NOMO-1 treated with DMSO at 0.1 percent for 48 hours (cell line): Measurements from ENCODE around the gene CCDC86.

Source experiments
- DNase-seq: peaks from one replicate; lab custom pipeline; 2025; ENCODE audit not compliant: unreplicated experiment; lab: John Stamatoyannopoulos, UW

Gene CCDC86

DNA sequence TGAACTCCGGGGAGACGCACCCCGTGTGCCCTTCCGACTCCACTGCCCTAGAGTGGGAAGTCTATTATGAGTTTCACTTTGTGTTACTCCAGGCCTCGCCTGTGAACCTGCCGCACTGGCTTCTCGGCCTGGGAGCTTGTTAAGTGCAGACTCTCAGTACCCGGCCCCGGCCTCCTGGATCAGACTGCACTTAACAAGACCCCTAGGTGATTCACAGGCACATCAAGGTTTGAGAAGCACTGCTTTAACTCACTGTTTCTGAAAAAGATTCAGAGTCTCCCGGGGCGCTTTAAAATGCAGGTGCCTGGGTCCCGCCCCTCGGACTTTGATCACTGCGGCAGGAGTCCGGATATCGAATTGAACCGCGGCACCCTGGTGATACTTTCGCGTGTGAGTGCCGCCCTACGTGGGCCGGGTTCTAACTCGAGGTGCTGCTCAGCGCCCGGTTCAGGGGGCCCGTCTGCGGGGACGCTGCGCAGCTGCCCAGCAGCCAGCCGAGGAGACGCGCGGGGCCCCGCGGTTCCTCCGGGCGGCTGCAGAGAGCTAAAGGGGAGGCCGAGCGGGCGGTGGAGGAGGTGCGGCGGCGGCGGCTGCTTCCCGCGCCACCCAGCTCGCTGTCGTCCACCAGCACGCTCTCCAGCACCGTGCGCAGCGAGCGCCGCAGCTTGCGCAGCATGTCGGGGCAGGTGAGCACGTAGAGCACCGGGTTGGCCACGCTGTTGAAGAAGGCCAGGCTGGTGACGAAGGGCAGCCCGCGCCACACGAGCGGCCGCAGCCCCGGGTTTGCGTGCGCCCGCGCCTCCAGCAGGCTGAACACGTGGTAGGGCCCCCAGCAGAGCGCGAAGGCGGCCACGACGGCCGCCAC, 10.4 kb downstream of the CCDC86 start:
- no peak for DNase-seq

DNA sequence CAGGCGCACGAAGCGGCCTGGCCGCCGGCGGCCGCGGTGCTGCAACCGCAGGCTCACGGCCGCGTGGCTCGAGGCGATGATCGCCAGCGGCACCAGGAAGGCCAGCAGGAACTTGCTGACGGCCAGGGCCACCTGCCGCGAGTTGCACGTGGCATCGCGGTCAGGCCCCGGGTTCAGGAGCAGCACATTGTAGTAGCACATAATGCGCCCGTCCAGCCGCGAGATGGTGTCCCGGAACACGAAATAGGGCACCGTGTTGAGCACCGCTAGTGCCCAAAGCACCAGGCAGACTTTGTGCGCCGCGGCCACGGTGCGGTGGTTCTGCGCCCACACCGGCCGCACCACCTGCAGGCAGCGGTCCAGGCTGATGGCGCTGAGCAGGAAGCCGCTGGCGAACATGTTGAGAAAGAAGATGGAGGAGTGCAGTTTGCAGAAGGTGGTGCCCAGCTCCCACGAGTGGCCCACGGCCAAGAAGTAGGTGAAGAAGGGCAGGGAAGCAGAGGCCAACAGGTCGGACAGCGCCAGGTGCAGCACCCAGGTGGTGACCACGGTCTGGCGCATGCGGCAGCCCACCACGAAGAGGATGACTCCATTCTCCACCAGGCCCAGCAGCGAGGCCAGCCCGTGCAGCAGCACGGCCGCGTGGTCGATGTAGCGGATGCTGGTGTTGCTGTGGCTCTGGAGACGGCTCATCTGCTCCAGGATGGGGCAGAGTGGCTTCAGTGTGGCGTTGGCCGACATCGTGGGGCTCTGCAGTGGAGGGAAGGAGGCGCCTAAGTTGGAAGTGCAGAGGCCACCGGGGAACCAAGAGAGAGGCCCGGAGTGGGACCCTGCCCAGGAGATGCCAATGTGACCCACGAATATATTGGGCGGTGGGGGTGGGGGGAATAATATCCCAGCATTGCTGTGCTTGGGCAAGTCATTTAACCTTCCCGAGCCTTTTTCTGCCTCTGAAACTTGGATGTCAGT, 11.4 kb downstream of the CCDC86 start:
- DNase-seq = no peak

DNA sequence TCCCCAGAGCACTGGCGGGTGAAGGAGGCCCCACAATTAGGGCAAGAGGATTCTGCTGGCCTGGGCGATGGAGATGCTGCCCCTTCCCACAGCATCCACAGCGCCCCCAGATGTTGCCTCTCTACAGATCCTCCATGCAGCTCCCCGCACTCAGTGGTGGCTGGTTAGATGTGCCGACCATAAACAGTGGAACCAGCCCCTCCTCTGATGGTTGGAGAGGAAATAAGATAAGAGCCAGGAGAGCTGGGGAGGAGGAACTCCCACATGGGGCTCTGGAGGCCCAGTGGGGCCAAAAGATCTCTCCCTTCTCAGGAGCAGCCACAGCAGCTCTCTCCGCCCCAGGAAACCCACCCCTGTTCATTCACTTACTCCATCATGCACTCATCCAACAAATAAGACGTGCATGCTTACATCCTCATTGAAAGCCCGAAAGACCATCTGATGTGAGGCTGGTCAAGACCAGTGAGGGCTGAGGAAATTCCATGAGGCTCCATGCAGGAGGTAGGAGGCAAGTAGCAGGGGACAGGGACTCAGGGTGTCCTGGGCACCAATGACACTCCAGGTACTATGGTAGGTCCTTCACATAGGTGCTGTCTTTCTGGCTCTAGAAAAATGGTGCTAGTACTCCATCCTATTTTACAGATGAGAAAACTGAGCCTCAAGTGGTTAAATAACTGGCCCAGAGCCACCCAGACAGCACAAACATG, 12.4 kb downstream of the CCDC86 start:
- DNase-seq = no peak

DNA sequence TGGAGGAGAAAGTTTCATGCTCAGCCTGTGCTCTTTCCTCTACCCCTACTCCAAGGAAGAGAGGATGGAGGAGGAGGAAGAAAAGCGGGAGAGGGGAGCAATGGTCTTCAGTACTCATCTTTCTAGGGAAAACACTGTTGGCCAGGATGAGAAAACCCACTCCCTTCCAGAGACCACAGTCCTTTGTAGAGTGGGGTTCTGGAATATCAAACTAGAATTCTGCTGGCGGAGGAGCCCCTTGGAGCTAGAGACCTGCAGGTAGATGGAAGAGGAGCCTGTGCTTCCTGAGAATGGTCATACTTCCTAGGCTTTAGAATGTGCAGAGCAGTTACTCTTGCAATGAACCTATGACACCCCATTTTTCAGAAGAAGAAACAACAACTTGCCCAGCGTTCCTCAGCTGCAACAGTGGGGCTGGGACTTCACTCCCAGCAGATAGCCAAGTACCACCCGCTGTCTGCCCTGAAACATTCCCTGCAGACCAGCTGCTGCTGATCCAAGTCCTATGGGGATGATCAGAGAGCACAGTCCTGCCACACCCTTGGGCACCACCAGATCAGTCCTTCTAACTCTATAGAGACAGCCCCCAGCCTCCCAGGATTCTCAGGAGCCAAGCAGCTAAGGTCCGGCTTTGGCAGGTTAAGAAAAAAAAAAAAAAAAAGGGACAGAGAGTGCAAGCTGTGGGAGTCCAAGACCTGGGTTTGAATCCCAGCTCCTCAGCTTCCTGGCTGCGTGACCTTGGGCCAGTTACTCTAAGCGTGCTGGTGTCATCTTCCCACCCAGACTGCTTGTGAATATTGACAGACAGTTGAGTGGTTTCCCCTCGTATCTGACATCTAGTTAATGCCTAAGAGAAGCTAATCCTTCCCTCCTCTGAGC, 13.2 kb downstream of the CCDC86 start:
- DNase-seq = no peak

DNA sequence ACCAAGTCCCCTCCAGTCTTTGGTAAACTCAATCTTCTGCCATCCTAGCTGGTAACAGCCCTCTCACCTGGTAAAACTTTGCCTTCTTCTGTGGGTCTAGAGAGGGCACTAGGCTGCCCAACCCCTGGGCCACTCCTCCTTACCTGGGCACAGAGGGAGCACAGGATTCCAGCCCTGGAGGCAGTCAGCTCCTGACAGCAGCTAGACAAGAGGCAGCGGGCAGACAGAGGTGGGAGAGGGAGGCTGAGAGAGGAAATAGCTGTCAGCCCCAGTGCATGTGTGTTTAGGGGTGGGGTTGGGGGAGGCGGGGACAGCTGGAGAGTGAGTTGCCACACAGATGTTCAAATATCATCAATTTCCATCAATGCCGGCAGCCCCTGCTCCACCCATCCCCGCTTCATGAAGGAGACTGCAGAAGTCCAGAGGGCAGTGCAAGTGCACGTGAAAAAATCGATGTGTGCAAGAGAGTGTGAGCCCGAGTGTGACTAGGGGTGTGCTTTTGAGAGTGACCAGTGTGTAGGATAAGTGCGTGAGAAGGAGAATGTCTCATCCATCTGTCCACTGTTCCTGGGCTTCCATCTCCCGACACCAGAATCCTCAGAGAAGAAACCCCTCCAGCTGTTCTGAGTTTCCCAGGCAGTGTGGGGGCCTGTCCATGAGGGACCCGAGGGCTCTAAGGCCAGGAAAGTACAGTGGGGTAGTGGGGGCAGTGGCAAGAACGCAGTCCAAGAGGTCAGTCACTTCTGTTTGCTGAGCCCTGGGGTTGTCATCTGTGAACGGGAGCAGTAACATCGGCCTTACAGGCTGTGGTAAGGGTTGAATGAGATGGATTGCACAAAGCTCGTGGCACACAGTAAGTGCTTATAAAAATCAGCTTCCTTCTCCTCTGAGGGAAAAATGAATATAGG, 14.1 kb downstream of the CCDC86 start, which contains the start of gene PTGDR2:
PTGDR2 (minus strand) TSS at position 225 of the 908 bp plus-strand sequence. CDS start 2,228 bp downstream, outside the sequence.
- no peak for DNase-seq

DNA sequence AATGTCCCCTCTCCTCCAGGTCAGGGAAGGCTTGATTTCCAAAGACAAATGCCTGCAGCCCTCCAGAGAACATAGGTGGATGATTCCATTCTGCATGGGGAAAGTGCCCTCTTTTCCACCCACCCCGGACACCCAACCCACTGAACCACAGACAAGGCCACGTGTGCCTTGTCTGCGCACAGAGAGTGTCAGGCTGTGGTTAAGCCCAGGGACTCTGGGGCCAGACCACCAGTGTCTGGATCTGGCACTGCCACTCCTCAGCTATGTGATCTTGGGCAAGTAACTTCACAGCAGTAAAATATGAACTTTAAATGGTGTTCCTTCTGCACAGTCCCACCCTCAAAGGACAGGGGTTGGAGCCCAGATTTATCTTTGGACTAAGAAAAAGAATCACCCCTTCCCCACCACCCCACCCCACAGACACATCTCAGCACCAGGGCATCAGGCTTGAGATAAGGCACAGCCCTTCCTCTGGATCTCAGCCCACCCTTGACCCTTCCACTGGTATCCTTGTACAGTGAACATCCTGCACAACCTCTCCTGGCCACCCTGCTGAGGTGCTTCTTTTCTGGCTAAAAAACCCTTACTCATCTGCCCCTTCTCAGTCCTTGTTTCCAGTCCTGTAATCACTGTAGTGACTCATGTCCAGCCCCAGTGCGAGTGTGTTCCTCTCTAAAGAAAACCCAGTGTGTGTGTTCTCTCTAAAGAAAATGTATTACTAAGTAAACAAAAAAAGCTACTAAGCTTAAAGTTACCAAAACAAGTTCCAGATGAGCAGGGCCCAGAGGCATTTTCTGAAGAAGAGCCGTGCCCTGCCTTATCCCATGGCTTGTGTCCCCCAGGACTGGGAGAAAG, 15.7 kb downstream of the CCDC86 start:
- no peak for DNase-seq

DNA sequence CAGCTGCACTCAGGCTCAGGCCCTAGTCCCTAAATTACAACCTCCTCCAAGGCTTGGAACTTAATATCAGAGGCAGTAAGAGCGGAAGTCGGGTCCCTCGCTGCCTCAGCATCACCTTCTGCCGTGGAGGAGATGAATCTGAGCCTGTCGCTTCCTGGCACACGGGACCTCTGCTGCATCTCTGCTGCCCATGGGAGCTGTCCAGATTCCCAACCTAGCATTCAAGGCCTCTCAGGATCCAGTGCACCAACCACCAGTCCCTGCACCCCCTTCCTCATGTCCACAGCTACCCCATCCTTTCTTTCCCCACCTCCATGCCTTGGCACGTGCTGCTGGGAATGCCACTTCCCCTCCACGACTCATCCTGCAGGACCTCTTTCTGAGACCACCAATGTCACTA, 16.3 kb downstream of the CCDC86 start:
- no peak for DNase-seq

DNA sequence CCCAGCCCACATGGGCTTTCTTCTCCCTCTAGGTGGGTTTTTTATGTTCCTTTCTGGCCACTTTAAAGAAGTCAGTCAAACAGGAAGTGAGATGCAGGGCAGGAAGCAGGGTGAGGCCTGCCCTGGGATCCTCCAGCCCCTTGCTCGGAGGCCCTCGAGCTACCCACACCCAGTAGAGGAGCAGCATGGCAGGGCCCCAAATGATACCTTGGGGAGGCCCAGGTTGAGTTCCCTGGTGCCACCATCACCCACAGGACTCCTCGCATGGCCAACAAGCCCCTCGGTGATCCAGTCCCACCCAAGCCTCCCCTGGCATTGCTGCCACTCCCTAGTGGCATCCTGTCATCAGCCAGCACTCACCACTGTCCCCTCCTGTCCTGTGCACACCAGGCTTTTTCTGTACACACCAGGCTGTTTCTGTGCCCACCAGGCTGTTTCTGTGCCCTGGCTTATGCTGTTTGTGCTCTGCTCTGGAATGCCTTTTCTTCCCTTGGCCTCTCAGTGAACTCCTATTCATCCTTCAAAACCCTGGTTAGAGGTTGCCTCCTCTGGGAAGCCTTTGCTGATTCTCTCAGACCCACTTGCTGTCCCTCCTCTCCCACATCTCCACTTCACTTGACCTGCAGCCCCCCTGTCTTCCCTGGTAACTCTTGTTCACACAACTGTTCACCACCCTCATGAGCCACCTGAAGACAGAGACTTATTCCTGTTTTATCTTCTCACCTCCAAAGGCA, 17.0 kb downstream of the CCDC86 start:
- DNase-seq = peak; percentile 37

DNA sequence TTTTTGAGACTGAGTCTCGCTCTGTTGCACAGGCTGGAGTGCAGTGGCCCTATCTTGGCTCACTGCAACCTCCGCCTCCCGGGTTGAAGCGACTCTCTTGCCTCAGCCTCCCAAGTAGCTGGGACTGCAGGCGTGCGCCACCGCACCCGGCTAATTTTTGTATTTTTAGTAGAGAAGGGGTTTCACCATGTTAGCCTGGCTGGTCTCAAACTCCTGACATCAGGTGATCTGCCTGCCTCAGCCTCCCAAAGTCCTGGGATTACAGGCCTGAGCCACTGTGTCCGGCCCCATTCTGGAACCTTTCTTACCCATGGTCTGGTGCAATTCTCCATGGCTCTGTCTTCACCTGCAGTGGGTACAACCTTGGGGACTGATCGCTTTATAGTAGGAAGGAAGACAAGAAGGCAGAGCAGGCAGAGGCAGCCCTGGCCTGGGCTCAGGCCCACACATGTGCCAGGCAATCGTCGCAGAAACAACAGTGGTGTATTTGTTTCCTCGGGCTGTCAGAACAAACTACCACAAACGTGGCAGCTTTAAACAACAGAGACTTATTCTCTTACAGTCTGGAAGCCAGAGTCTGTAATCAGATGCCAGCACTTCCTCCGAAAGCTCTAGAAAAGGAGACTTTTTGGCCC, 17.8 kb downstream of the CCDC86 start:
- no peak for DNase-seq

DNA sequence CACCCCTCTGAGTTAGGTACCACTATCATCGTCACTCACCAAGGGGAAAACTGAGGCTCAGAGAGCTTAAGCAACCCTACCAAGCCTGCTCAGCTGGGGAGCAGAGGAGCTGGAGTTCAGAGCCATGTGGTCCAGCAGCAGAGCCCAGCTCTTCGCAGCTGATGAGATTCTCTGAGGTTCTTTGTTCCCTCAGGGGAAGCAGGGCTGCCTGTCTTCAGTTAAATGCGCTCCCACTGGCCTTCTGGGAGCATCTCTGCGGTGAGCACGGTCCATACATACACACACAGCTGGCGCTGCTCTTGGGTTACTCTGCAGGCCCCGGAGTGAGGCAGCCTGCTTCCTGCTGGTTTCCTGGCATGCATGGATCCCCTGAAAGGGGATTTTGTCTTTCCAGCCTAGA, 19.0 kb downstream of the CCDC86 start:
- DNase-seq = no peak

DNA sequence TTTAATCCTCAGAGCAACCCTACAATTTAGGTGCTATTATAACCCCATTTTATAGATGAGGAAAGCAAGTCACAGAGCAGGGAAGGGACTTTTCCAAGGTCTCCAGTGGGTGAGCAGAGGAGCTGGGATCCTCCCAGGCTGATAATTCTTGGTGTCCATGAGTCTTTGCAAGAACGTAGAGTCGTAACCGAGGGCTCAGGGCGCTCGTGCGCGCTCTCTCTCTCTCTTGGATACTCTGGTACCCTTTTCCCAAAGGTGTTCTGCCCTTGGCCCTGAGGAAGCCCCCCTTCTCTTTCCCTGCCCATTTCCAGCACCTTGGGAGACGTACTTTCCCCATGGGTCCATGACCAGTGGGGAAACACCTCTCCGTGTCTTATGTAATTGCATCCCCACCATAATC, 20.3 kb downstream of the CCDC86 start:
- DNase-seq = no peak

DNA sequence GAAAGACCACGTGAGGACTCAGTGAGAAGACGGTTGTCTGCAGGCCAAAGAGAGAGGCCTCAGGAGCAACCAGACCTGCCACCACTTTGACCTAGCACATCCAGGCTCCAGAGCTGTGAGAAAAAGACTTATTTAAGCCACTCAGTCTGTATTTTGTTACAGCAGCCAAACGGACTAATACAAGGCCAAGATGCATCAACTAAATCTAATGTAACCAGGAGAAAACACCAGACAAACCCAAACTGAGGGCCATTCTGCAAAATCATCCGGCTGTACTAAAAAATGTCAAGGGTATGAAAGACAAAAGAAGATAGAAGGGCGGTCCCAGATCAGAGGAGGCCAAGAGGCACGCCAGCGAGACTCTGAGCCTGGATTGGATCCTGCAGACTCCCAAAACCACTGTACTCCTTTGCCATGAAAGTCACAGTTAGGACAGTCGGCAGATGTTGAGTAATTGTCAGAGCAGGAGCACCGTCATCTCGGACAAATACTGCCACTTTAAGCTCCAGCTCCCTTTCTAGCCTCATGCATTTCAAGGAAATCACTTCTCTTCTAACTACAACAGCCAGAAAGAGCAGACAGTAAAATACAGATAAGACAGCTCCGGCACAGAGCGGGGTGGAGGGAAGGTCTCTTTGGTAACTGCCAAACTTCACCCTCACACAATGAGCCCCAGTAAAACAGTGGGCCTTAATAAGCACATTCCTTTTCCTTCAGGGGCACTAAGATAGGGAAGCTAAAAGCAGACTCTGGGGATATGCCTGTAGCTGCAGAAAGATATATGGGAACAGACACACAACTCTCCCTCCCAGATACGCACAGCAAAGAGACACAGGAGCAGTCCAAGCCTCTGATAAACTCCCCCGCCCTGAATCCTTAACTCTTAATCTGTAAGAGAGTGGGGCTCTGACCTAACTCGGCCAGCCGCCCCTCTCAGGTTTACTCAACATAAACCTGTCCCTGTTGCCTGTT, 21.9 kb downstream of the CCDC86 start:
- no peak for DNase-seq

DNA sequence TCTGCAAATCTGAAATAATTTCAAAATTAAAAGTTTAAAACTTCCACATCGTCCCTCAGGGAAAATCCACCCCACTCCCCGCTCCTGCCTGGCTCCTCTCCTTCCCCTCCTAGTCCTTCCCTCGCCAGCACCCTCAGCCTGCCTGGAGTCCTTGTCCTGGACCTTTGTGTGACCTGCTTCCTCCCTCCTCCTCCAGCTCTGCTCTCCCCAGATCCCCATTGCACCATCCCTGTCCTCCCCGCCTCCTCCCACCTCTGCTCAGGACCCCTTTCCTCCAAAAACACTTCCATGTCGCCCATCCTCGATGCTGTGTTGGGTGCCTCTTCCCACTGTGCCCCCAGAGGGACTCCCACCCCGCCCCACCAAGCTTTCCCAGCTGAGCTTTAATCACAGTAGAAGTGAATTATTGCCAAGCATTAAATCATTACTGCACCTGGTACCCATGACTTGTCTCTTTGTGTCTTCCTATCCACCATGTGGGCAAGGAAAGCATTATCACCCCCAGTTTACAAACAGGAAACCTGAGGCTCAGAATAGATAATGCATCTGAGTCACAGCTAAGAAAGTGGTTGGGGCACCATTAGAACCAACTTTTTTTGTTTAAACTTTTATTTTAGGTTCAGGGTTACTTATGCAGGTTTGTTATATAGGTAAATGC, 23.1 kb downstream of the CCDC86 start:
- DNase-seq = no peak

DNA sequence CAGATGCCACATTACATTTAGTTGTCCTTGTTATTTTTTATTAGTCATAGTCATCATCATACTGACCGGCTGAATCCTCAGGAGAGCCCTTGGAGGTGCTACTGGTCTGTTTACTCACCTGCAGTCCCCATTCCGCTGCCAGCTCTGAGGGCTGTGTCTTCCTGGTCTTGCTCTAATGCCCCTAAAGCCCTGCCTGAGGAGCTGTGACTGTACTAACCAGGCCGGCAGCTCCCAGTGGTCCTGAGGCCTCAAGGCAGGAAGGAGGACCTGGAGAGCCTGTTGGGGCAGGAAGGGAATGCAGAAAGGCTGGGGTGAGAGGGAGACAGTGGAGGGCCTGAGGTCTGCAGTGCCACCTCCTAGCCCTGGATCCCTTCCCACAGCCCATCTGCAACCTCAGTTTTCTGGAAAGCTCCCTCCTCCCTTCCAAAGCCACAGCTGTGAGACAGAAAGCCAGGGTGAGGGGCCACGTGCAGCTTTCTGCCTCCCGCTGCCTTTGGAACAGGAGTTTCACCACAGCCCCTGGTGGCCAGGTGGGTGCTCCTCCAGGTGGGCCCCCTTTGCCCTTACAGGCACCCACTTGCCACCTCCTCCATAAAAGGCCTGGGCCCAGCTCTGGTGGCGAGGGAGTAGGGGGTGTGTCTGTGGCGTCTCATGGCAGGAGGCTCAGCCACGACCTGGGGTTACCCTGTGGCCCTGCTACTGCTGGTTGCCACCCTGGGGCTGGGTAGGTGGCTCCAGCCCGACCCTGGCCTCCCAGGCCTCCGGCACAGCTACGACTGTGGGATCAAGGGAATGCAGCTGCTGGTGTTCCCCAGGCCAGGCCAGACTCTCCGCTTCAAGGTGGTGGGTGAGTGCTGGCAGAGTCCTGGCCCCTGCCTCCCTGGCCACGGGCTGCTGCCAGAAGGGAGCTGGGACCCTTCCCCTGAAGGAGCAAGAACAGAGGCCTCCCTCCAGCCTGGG, 25.3 kb downstream of the CCDC86 start, which contains the start of gene ZP1:
ZP1 (plus strand) TSS at position 632 of the 960 bp plus-strand sequence; CDS start at position 652, 20 bp downstream.
- DNase-seq = no peak
